ENCODE results near the gene HS6ST2.

- TF ChIP-seq RBAK (tag by site-specific recombination; IDR thresholded peaks at IDR 0.05) = no peak
- no peak for TF ChIP-seq ZFP41 (tag by site-specific recombination; IDR thresholded peaks at IDR 0.05; ENCODE audit: borderline replicate concordance)
- no peak for TF ChIP-seq ZSCAN5A (tag by site-specific recombination; IDR thresholded peaks at IDR 0.05)
- TF ChIP-seq ZNF510 (tag by site-specific recombination; IDR thresholded peaks at IDR 0.05; ENCODE audit: insufficient replicate concordance) = no peak
- TF ChIP-seq ZNF629 (tag by site-specific recombination; IDR thresholded peaks at IDR 0.05) = no peak
- TF ChIP-seq ZSCAN16 (tag by site-specific recombination; IDR thresholded peaks at IDR 0.05) = no peak
Observed at GRCh38 chrX:132751063-132751690, 207.3 kb downstream of the HS6ST2 start.
